Glutamatergic neuron (in vitro differentiated cells): ENCODE measurements around the gene SQOR. TPM values are rescaled to one million over a fixed set of nuclear protein-coding genes. Genes with fewer than 3 reads are reported as not detected.

ENCODE experiments used
- DNase-seq: peaks from one replicate; pipeline ENCODE4 v3.0.0; 2022
- H3K27ac Mint-ChIP-seq: one replicate; pipeline ENCODE4 v1.8.0; 2020; ENCODE audit warnings: mild to moderate bottlenecking, mixed read lengths, inconsistent platforms; ENCODE audit not compliant: unreplicated experiment
- H3K27me3 Mint-ChIP-seq: one replicate; pipeline ENCODE4 v1.8.0; 2020; ENCODE audit warnings: mild to moderate bottlenecking, moderate library complexity, mixed read lengths, inconsistent platforms; ENCODE audit not compliant: unreplicated experiment
- H3K36me3 Mint-ChIP-seq: one replicate; pipeline ENCODE4 v1.8.0; 2020; ENCODE audit warnings: mild to moderate bottlenecking, mixed read lengths, inconsistent platforms; ENCODE audit not compliant: unreplicated experiment
- H3K4me1 Mint-ChIP-seq: one replicate; pipeline ENCODE4 v1.8.0; 2020; ENCODE audit warnings: mild to moderate bottlenecking, low read depth, mixed read lengths, inconsistent platforms; ENCODE audit not compliant: unreplicated experiment
- H3K4me3 Mint-ChIP-seq: one replicate; pipeline ENCODE4 v1.8.0; 2020; ENCODE audit warnings: mild to moderate bottlenecking, mixed read lengths, inconsistent platforms; ENCODE audit not compliant: unreplicated experiment
- H3K9me3 Mint-ChIP-seq: one replicate; pipeline ENCODE4 v1.8.0; 2020; ENCODE audit warnings: mild to moderate bottlenecking, moderate library complexity, mixed read lengths, inconsistent platforms; ENCODE audit not compliant: unreplicated experiment
- total RNA-seq: library from RNA; stranded (reverse); fragmentation: NEBNext Ultra II Directional; extraction: Animal tissue kit (Norgen Biotek cat#: 25700); gene quantifications from one replicate; pipeline ENCODE4 v1.2.1, GENCODE V29; 2021; ENCODE audit not compliant: unreplicated experiment
- TF ChIP-seq, protein P1 (sequence below): fragments of 200-600 bp; sonication (generic); IDR thresholded peaks from one replicate; pipeline ENCODE4 v1.5.0; 2021; ENCODE audit not compliant: partially characterized antibody, unreplicated experiment

SQOR gene
- total RNA-seq, 1 donor from 2014 or later, result not detected

DNA sequence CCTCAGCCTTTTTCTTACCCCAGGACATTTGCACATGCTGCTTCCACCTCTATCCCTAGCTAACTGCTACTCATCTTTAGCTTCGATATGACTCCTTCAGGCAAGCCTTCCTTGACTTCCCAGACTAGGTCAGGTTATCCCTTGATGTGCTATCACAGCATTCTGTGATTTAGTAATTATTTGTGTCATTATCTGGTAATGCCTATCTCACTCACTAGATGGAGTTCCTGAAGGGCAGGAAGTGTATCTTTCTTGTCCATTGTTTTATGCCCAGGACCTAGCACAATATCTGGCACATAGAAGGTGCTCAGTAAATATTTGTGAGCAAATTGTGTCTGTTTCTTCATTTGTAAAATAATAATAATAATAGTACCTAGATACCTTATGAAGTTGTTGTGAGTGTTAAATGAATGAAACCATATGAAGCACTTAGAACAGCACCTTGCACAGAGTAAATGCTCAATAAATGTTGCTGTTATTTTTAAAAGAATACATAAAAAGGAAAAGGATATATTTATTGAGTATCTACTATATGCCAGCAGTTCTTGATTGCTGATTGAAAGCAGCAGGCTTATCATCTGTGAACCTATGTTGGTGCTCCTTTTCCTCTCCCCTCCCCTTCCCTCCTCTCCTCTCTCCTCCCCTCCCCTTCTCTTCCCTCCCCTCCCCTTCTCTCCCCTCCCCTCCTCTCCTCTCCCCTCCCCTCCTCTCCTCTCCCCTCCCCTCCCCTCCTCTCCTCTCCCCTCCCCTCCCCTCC, 31.5 kb downstream of the SQOR start:
- TF ChIP-seq, protein P1, sequence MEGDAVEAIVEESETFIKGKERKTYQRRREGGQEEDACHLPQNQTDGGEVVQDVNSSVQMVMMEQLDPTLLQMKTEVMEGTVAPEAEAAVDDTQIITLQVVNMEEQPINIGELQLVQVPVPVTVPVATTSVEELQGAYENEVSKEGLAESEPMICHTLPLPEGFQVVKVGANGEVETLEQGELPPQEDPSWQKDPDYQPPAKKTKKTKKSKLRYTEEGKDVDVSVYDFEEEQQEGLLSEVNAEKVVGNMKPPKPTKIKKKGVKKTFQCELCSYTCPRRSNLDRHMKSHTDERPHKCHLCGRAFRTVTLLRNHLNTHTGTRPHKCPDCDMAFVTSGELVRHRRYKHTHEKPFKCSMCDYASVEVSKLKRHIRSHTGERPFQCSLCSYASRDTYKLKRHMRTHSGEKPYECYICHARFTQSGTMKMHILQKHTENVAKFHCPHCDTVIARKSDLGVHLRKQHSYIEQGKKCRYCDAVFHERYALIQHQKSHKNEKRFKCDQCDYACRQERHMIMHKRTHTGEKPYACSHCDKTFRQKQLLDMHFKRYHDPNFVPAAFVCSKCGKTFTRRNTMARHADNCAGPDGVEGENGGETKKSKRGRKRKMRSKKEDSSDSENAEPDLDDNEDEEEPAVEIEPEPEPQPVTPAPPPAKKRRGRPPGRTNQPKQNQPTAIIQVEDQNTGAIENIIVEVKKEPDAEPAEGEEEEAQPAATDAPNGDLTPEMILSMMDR, result no peak
- Mint-ChIP-seq H3K36me3 (no peaks in the 10 kb centered on the region), H3K4me1 (no peaks in the 10 kb centered on the region), H3K9me3 (no peaks in the 10 kb centered on the region), H3K27ac (no peak overlapping the region), H3K4me3 (no peak overlapping the region), H3K27me3 (no peaks in the 10 kb centered on the region)
- no peak for DNase-seq

DNA sequence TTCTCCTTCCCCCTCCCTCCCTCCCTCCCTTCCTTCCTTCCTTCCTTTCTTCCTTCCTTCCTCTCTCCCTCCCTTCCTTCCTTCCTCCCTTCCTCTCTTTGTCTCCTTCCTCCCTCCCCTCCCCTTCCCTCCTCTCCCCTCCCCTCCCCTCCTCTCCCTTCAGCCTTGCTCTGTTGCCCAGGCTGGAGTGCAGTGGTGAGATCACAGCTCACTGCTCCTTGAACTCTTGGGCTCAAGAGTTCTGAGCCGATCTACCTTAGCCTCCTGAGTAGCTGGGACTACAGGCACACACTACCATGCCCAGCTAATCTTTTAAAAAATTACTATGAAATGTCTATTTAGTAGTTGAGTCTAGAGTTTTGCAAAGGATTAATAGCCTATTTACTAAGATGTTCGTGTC, 32.2 kb downstream of the SQOR start:
- Mint-ChIP-seq H3K4me3 (no peak overlapping the region), H3K36me3 (no peaks in the 10 kb centered on the region)
- DNase-seq, result no peak

DNA sequence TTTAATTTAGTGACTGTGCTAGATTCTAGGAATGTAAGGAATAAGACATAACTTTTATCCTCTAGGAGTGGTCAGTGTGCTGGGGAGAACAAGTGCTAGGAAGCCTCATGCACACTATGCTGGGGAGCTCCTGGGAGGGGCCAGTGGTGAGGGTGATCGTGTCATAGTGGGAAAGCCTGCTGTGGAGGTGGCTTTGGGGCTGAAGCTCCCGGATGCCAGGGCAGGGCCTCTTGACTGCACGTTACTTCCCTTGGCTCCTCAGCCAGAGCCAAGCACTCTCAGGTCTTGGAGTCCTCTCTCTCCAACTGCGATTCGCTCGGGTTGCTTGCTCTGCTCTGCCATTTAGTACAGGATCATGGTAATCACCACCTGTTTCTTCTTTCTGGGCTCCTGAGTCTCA, 33.6 kb downstream of the SQOR start:
- Mint-ChIP-seq H3K9me3 (no peaks in the 10 kb centered on the region), H3K4me3 (no peak overlapping the region), H3K36me3 (no peaks in the 10 kb centered on the region), H3K27ac (no peak overlapping the region), H3K4me1 (no peaks in the 10 kb centered on the region), H3K27me3 (no peaks in the 10 kb centered on the region)
- TF ChIP-seq, protein P1, result no peak
- DNase-seq, result no peak

More for the DNA sequence above, 32.2 kb downstream of the SQOR start:
- Mint-ChIP-seq H3K4me1 (no peaks in the 10 kb centered on the region), H3K27ac (no peak overlapping the region), H3K27me3 (no peaks in the 10 kb centered on the region), H3K9me3 (no peaks in the 10 kb centered on the region)
- TF ChIP-seq, protein P1, result no peak

DNA sequence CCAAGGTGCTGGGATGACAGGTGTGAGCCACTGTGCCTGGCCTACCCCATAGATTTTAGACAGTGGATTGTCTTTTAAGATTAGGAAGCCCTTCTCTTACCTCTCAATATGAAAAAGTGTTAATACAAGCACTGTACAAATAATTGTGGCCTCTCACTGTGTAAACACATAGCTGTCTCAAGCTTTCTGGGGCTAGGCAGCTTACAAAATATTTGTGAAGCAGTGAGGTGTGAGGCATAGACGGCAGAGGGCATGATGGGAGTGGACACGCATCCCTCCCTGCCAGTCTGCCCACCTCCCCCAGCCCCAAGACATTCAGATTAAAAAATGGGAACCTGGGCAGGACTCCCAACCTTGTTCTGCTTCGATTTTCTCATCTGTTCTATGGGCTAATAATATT, 34.6 kb downstream of the SQOR start:
- no peak for DNase-seq
- Mint-ChIP-seq H3K27ac (no peak overlapping the region), H3K4me3 (no peak overlapping the region), H3K27me3 (peaks cover under 1% of the 10 kb centered on the region), H3K9me3 (no peaks in the 10 kb centered on the region), H3K4me1 (no peaks in the 10 kb centered on the region), H3K36me3 (no peaks in the 10 kb centered on the region)
- TF ChIP-seq, protein P1, result no peak

DNA sequence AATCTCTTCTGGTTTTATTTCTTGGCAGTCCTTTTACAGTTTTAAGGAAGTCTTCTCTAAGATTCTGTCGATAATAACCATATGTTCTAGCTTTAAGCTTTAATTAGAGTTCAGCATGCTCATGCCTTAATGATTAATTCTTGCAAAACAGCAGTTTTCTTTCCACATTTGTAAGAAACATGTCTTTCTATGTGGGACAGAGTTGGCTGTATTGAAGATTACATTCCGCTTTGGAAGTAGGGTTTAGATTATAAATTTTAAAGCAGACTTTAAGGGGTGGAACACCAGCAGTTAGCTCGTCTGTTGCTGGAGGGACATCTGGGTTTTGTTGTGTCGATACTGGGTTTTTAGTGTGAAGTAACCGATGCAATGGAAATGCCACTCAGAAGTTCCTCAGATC, 35.3 kb downstream of the SQOR start:
- no peaks in the 10 kb centered on the region for H3K9me3 Mint-ChIP-seq
- H3K36me3 Mint-ChIP-seq, result no peaks in the 10 kb centered on the region
- no peaks in the 10 kb centered on the region for H3K4me1 Mint-ChIP-seq
- TF ChIP-seq, protein P1, result no peak
- peaks cover 3% of the 10 kb centered on the region for H3K27me3 Mint-ChIP-seq
- H3K4me3 Mint-ChIP-seq, result no peak overlapping the region
- DNase-seq, result no peak
- H3K27ac Mint-ChIP-seq, result no peak overlapping the region
